Measurements from ENCODE around the gene ANKRD29. TPM values are rescaled to one million over a fixed set of nuclear protein-coding genes. Genes with fewer than 3 reads are reported as not detected.
"Not testable (repeated sequence)": the region's sequence is repeated elsewhere in the genome, so short reads cannot be mapped to it uniquely, and the experiment has no call there.

ANKRD29 gene
- total RNA-seq, 1 experiment from 2014 or later: 6.9 TPM

DNA sequence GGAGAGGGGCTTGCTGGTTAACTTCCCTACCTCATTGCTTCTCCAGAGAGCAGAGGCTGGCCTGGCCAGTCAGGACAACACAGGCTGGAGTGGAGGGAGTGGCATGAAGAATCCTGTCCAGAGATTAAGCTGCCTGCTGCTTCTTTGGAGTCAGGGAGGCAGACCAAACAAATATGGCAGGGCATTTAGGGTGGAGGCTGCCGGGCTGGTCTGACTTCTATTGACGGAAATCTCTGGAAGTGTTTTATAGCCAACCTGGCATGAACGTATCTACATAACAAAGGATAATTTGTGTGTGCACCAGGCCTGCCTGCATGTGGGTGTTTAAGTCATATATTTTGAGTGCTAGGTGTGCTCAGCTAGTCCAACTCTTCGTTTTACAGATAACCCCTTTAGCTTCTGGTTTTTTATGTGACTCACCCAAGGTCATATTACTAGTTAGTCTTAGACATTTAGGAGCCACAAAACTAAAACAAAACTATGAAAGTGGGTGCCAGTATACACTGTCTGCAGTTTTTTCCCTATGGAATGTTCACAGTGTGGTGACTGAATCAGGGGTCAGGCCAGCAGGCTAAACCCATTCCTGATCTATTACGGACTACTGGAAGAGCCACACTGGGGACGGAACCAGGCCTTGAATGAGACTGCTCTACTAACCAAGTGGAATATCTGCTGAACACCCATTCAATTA lies 81.9 kb downstream of the ANKRD29 start:
- no peak for DNase-seq
- H3K27me3 Mint-ChIP-seq (ENCODE audit: unreplicated experiment): no peaks in the 10 kb centered on the region
- no TSS peak for BruUV-seq (replicated peaks)
- no peaks in the 10 kb centered on the region for H3K9me3 Mint-ChIP-seq (ENCODE audit: low read depth, unreplicated experiment)
- peaks cover 77% of the 10 kb centered on the region for H3K36me3 Mint-ChIP-seq (ENCODE audit: insufficient read depth, unreplicated experiment)
- intact Hi-C loops (cut with micrococcal nuclease; ENCODE audit: unreplicated experiment): no loop called here
- peaks cover 52% of the 10 kb centered on the region for H3K4me1 Mint-ChIP-seq (ENCODE audit: low read depth, unreplicated experiment)
- H3K4me3 Mint-ChIP-seq (ENCODE audit: low read depth, unreplicated experiment): peak overlapping the region; percentile 24
- TF ChIP-seq, protein P1, sequence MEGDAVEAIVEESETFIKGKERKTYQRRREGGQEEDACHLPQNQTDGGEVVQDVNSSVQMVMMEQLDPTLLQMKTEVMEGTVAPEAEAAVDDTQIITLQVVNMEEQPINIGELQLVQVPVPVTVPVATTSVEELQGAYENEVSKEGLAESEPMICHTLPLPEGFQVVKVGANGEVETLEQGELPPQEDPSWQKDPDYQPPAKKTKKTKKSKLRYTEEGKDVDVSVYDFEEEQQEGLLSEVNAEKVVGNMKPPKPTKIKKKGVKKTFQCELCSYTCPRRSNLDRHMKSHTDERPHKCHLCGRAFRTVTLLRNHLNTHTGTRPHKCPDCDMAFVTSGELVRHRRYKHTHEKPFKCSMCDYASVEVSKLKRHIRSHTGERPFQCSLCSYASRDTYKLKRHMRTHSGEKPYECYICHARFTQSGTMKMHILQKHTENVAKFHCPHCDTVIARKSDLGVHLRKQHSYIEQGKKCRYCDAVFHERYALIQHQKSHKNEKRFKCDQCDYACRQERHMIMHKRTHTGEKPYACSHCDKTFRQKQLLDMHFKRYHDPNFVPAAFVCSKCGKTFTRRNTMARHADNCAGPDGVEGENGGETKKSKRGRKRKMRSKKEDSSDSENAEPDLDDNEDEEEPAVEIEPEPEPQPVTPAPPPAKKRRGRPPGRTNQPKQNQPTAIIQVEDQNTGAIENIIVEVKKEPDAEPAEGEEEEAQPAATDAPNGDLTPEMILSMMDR (IDR thresholded peaks at IDR 0.05; ENCODE audit: unreplicated experiment): no peak
- no peak overlapping the region for H3K27ac Mint-ChIP-seq (ENCODE audit: unreplicated experiment)
- CTCF ChIA-PET: no interaction called here

DNA sequence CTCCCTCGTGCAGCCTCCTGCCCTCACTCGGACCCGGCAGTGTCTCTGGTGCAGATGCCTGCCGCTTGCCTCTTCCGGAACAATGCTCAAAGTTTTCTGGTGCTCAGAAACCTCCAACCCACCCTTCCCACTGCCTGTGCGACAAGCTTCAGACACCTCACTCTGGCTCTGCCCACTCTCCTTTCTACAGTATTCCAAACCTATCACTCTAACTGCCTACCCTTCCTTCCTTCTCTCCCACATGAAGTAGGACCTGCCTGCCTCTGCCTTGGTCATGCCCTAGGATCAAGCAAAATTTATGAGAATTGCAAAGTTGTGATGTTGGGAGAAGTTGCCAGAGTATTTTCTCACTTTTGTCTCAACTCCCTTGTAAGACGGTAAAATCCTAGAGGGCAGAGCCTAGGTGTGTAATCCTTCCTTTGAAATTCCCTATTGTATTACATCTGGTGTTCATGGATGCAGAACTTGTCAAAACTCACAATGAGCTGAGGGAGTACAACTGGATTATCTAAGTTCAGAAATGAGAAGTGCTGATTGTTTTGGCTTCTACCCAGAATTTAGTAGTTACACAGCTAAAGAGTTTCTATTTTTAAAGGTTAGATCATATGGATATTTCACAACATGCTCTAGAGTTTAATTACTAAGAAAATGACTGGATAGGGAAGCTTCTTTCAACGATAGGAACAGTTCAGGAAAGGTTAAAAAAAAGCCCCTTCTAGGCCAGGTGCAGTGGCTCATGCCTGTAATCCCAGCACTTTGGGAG lies 83.6 kb downstream of the ANKRD29 start:
- CTCF ChIA-PET: no interaction called here
- Mint-ChIP-seq H3K4me3 (ENCODE audit: low read depth, unreplicated experiment) (no peak overlapping the region), H3K9me3 (ENCODE audit: low read depth, unreplicated experiment) (no peaks in the 10 kb centered on the region), H3K4me1 (ENCODE audit: low read depth, unreplicated experiment) (peaks cover 62% of the 10 kb centered on the region), H3K36me3 (ENCODE audit: insufficient read depth, unreplicated experiment) (peaks cover 74% of the 10 kb centered on the region), H3K27me3 (ENCODE audit: unreplicated experiment) (no peaks in the 10 kb centered on the region), H3K27ac (ENCODE audit: unreplicated experiment) (peak overlapping the region; percentile 15)
- TF ChIP-seq, protein P1 (IDR thresholded peaks at IDR 0.05; ENCODE audit: unreplicated experiment): no peak
- BruUV-seq (replicated peaks): no TSS peak
- intact Hi-C loops (cut with micrococcal nuclease; ENCODE audit: unreplicated experiment): no loop called here
- no peak for DNase-seq

DNA sequence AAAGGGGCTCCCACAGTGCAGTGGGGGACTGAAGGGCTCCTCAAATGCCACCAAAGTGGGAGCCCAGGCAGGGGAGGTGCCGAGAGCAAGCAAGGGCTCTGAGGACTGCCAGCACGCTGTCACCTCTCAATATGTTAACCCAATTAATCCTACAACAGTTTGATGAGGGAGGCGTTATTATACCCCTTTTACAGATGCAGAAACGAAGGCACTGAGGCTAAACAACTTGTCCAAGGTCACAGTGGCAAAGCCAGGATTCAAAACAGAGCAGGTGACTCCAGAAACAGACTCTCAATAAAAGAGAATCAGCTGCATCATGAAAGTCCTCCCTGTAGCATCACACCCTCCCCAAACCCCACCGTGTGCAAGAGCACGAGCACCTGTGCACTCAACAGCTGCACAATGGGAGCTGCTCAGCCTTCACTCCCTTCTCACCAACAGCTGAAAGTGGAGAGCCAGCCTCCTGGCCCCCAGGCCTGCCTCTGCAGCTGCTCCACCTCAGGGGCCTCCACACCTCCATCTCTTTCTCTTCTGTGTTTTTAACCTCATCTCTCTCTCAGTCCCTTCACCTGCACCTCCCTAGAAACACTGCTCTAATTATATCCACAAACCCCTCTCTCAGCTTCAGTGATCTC lies 84.5 kb downstream of the ANKRD29 start:
- no TSS peak for BruUV-seq (replicated peaks)
- Mint-ChIP-seq H3K36me3 (ENCODE audit: insufficient read depth, unreplicated experiment) (peaks cover 70% of the 10 kb centered on the region), H3K27me3 (ENCODE audit: unreplicated experiment) (no peaks in the 10 kb centered on the region), H3K9me3 (ENCODE audit: low read depth, unreplicated experiment) (no peaks in the 10 kb centered on the region), H3K4me3 (ENCODE audit: low read depth, unreplicated experiment) (no peak overlapping the region), H3K4me1 (ENCODE audit: low read depth, unreplicated experiment) (peaks cover 61% of the 10 kb centered on the region), H3K27ac (ENCODE audit: unreplicated experiment) (peak overlapping the region; percentile 15)
- DNase-seq: no peak
- CTCF ChIA-PET: no interaction called here
- TF ChIP-seq, protein P1 (IDR thresholded peaks at IDR 0.05; ENCODE audit: unreplicated experiment): no peak
- intact Hi-C loops (cut with micrococcal nuclease; ENCODE audit: unreplicated experiment): no loop called here

DNA sequence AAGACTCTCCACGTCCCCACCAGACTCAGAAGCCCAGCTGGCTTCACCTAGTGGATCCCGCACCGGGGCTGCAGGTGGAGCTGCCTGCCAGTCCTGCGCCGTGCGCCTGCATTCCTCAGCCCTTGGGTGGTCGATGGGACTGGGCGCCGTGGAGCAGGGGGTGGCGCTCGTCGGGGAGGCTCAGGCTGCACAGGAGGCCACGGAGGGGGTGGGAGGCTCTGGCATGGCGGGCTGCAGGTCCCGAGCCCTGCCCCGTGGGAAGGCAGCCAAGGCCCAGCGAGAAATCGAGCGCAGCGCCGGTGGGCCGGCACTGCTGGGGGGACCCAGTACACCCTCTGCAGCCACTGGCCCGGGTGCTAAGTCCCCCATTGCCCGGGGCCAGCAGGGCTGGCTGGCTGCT lies 85.2 kb downstream of the ANKRD29 start:
- H3K4me3 Mint-ChIP-seq (ENCODE audit: low read depth, unreplicated experiment); BruUV-seq (replicated peaks); intact Hi-C loops (cut with micrococcal nuclease; ENCODE audit: unreplicated experiment); DNase-seq; H3K9me3 Mint-ChIP-seq (ENCODE audit: low read depth, unreplicated experiment); H3K27ac Mint-ChIP-seq (ENCODE audit: unreplicated experiment); CTCF ChIA-PET; H3K27me3 Mint-ChIP-seq (ENCODE audit: unreplicated experiment): not testable (repeated sequence)
- Mint-ChIP-seq H3K36me3 (ENCODE audit: insufficient read depth, unreplicated experiment) (peaks cover 64% of the 10 kb centered on the region), H3K4me1 (ENCODE audit: low read depth, unreplicated experiment) (peaks cover 57% of the 10 kb centered on the region)

Measured in Calu3 (cell line).